HepG2 (cell line): ENCODE results near the gene SLA2. TPM values are rescaled to one million over a fixed set of nuclear protein-coding genes. Genes with fewer than 3 reads are reported as not detected.
A peak's percentile ranks its signal among the peaks of the same experiment; 100 is the strongest.

ENCODE experiments used
- ATF7 ChIP-seq, 2 experiments: fragments of 450-650 bp in 1 of 2; sonication (generic) in 1 of 2; formaldehyde crosslinking in 1 of 2; IDR thresholded peaks; 2 replicates each; pipeline versions ENCODE4 v1.4.0 to v1.6.1; 2016 to 2020; ENCODE audit warnings: antibody characterized with exemption in 1 of 2, mild to moderate bottlenecking in 1 of 2, missing genetic modification reagents in 1 of 2
- CBFB ChIP-seq: sonication (generic); formaldehyde crosslinking; IDR thresholded peaks from 2 replicates; pipeline ENCODE4 v1.4.0; 2020; ENCODE audit warnings: missing genetic modification reagents
- DDIT3 ChIP-seq: sonication (generic); formaldehyde crosslinking; IDR thresholded peaks from 2 replicates; pipeline ENCODE4 v1.4.0; 2020; ENCODE audit warnings: mild to moderate bottlenecking, missing genetic modification reagents
- FIP1L1 ChIP-seq: fragments of 200-400 bp; formaldehyde crosslinking; IDR thresholded peaks from 2 replicates; pipeline ENCODE4 v1.6.1; 2018; ENCODE audit warnings: low read depth, mild to moderate bottlenecking, low read length, moderate library complexity, borderline replicate concordance; ENCODE audit not compliant: insufficient read depth
- KIAA2018 ChIP-seq: sonication (generic); formaldehyde crosslinking; IDR thresholded peaks from 2 replicates; pipeline ENCODE4 v1.5.0; 2020; ENCODE audit warnings: mild to moderate bottlenecking, missing genetic modification reagents, borderline replicate concordance
- MTA1 ChIP-seq: sonication (generic); formaldehyde crosslinking; IDR thresholded peaks from 2 replicates; pipeline ENCODE4 v1.4.0; 2020; ENCODE audit warnings: missing genetic modification reagents, mild to moderate bottlenecking, borderline replicate concordance
- NR2F6 ChIP-seq, 2 experiments: IDR thresholded peaks; 2 replicates each; pipeline ENCODE4 v1.6.1; 2016; ENCODE audit warnings: antibody characterized with exemption in 1 of 2, mild to moderate bottlenecking in 1 of 2
- PCBP2 ChIP-seq: fragments of 200-400 bp; formaldehyde crosslinking; optimal IDR thresholded peaks from 2 replicates; pipeline ENCODE3; 2018; ENCODE audit warnings: low read length, low read depth; ENCODE audit not compliant: poor library complexity, severe bottlenecking
- TBL1XR1 ChIP-seq: fragments of 150-350 bp; IDR thresholded peaks from 2 replicates; pipeline ENCODE4 v1.6.1; 2014; ENCODE audit warnings: borderline replicate concordance, low read length; ENCODE audit not compliant: partially characterized antibody
- ZNF414 ChIP-seq: sonication (generic); formaldehyde crosslinking; IDR thresholded peaks from 2 replicates; pipeline ENCODE4 v1.5.0; 2020; ENCODE audit warnings: missing genetic modification reagents
- ZNF83 ChIP-seq: sonication (generic); formaldehyde crosslinking; IDR thresholded peaks from 2 replicates; pipeline ENCODE4 v1.4.0; 2020; ENCODE audit warnings: missing genetic modification reagents, mild to moderate bottlenecking, borderline replicate concordance
- ZNF878 ChIP-seq: sonication (generic); formaldehyde crosslinking; IDR thresholded peaks from 2 replicates; pipeline ENCODE4 v1.8.1; 2023; ENCODE audit warnings: mild to moderate bottlenecking, missing genetic modification reagents, moderate library complexity
- polyA plus RNA-seq, 8 experiments: library from polyadenylated mRNA; depleted of rRNA in 3 of 8; stranded (reverse) in 7 of 8; unstranded in 1 of 8; fragments of >200 nt; fragmentation: Illumina TruSeq in 4 of 8; extraction: Trizol in 4 of 8; gene quantifications; 2 replicates each; pipeline versions ENCODE4 v1.2.1 to v1.2.3, GENCODE V29; 2011 to 2016; ENCODE audit warnings: low read depth in 4 of 8, missing spikeins in 1 of 8, mixed read lengths in 1 of 8; ENCODE audit not compliant: insufficient read depth in 1 of 8
- total RNA-seq, 5 experiments: library from RNA; depleted of rRNA; stranded (reverse); fragments of >200 nt; fragmentation: Illumina TruSeq; extraction: Trizol; gene quantifications; 2 replicates each; pipeline ENCODE4 v1.2.3, GENCODE V29; 2016; ENCODE audit warnings: low read depth in 1 of 5
- TF ChIP-seq, protein P1 (sequence below): sonication (generic); formaldehyde crosslinking; conservative IDR thresholded peaks from 2 replicates; pipeline ENCODE4 v1.4.0; 2020; ENCODE audit warnings: missing genetic modification reagents
- TF ChIP-seq, protein P2 (sequence below): sonication (generic); formaldehyde crosslinking; IDR thresholded peaks from 2 replicates; pipeline ENCODE4 v1.4.0; 2020; ENCODE audit warnings: mild to moderate bottlenecking, missing genetic modification reagents

Gene SLA2
- total and polyA plus RNA-seq, 2 of the 13 experiments (the other 11 are each of a cell fraction or from before 2014, with no cell fraction given), result 1.6 to 3.6 TPM

DNA sequence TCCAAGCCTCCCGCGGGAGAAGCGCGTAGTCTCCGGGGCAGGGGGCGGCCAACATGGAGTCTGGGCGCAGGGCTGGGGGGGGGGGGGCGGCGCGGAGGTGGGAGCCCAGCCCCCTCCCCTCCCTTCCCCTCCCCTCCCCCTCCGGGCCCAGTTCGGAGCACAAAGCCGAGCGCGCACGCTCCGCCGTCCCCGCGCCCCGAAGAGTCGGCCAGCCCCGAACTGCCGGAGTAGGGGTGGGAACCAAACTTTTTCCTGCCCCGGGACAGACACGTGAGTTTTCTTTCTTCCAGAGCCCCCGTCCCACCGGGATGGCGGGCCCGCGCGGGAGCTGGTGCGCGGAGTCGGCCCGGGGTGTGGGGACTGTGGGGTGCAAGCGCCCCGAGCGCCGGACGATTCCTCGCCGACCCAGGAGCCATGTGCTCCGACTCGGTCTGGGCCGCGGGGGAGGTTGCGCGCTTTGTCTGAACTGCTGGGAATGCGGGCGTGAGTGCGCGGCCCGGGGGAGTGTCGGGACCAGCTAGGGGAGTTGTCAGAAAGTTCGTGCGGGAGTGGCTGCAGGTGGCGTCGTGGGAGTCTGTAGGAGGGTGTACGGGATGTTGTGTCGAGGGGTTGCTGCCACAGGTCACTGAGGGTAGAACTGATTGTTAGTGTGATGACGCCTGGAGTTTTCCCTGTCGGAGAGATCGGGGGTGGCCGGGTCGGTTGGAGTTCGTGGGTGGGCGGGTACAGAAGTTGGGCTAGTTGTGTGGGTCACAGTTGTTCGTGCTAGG is 71.4 kb downstream of the SLA2 start (continued):
- TF ChIP-seq KIAA2018 (peak; percentile 69; the same call in 1 of the 2 replicates), MTA1 (CRISPR knock-in tag) (no peak; the same call in 1 of the 2 replicates), TBL1XR1 (peak; percentile 46), ZNF878 (peak; percentile 79; the same call in 1 of the 2 replicates), DDIT3 (CRISPR knock-in tag) (no peak), FIP1L1 (no peak), NR2F6 (IDR thresholded peaks at IDR 0.05) (no peak), NR2F6 (CRISPR knock-in tag; IDR thresholded peaks at IDR 0.05) (no peak; the same call in 1 of the 2 replicates), CBFB (CRISPR knock-in tag) (peak; percentile 64), ATF7 (IDR thresholded peaks at IDR 0.05) (no peak), ATF7 (CRISPR knock-in tag; IDR thresholded peaks at IDR 0.05) (peak; percentile 53; the same call in 1 of the 2 replicates), ZNF83 (CRISPR knock-in tag) (peak; percentile 76), ZNF414 (CRISPR knock-in tag) (no peak; the same call in 1 of the 2 replicates), PCBP2 (no peak)
- TF ChIP-seq, protein P1, sequence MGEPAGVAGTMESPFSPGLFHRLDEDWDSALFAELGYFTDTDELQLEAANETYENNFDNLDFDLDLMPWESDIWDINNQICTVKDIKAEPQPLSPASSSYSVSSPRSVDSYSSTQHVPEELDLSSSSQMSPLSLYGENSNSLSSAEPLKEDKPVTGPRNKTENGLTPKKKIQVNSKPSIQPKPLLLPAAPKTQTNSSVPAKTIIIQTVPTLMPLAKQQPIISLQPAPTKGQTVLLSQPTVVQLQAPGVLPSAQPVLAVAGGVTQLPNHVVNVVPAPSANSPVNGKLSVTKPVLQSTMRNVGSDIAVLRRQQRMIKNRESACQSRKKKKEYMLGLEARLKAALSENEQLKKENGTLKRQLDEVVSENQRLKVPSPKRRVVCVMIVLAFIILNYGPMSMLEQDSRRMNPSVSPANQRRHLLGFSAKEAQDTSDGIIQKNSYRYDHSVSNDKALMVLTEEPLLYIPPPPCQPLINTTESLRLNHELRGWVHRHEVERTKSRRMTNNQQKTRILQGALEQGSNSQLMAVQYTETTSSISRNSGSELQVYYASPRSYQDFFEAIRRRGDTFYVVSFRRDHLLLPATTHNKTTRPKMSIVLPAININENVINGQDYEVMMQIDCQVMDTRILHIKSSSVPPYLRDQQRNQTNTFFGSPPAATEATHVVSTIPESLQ (CRISPR knock-in tag), result no peak
- TF ChIP-seq, protein P2, sequence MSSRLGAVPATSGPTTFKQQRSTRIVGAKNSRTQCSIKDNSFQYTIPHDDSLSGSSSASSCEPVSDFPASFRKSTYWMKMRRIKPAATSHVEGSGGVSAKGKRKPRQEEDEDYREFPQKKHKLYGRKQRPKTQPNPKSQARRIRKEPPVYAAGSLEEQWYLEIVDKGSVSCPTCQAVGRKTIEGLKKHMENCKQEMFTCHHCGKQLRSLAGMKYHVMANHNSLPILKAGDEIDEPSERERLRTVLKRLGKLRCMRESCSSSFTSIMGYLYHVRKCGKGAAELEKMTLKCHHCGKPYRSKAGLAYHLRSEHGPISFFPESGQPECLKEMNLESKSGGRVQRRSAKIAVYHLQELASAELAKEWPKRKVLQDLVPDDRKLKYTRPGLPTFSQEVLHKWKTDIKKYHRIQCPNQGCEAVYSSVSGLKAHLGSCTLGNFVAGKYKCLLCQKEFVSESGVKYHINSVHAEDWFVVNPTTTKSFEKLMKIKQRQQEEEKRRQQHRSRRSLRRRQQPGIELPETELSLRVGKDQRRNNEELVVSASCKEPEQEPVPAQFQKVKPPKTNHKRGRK (CRISPR knock-in tag), result no peak
